HG02678 (cell line): ENCODE data around the gene PINK1.
"Not testable (repeated sequence)": the region's sequence is repeated elsewhere in the genome, so short reads cannot be mapped to it uniquely, and the experiment has no call there.

Experiments
- ATAC-seq: cut with Tn5 transposase; IDR thresholded peaks from one replicate; pipeline ENCODE4 v1.9.1; 2021; ENCODE audit warnings: mild to moderate bottlenecking, moderate library complexity; ENCODE audit not compliant: unreplicated experiment

PINK1 gene

DNA sequence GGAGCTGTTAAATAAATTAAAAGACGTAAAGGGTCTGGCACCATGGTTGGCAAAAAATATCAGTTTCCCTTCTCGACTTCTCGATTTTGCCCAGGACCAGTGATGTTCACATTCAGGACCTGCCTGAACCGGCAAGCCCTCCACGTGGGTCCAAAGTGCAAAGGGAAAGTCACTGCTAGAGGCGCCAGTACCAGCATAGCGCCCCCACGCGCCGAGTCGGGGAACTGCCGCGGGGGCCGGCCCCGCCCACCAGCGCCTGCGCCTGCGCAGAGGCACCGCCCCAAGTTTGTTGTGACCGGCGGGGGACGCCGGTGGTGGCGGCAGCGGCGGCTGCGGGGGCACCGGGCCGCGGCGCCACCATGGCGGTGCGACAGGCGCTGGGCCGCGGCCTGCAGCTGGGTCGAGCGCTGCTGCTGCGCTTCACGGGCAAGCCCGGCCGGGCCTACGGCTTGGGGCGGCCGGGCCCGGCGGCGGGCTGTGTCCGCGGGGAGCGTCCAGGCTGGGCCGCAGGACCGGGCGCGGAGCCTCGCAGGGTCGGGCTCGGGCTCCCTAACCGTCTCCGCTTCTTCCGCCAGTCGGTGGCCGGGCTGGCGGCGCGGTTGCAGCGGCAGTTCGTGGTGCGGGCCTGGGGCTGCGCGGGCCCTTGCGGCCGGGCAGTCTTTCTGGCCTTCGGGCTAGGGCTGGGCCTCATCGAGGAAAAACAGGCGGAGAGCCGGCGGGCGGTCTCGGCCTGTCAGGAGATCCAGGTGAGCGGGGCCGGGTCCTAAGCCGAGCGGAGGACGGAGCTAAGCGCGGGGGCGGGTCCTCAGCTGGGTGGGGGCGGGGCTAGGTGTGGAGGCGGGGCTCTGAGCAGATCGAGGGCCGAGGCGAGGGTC is at the start of gene PINK1:
Gene PINK1, plus strand, starts transcription at position 269 of the 875 bp plus-strand sequence. Its CDS starts 91 bp downstream, at position 360.
- ATAC-seq: peak; percentile 74

DNA sequence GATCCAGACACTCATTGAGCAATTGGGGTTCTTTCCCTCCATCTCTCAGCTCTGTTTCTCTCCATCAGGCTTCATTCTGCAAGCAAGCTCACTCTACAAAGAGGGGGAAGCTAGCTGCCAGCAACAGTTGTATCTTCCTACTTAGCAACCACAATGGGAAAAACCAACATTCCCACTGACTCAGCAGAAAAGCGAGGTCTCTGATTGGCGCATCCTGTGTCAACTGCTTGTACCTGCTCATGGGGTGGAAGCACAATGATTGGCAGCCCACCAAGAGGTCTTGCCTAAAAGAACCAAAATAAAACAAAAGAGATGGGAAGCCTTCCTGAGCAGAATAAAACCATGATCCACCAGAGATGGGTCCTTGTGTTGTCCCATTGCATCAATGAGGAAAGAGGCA is 48.4 kb upstream of the PINK1 start:
- no peak for ATAC-seq

DNA sequence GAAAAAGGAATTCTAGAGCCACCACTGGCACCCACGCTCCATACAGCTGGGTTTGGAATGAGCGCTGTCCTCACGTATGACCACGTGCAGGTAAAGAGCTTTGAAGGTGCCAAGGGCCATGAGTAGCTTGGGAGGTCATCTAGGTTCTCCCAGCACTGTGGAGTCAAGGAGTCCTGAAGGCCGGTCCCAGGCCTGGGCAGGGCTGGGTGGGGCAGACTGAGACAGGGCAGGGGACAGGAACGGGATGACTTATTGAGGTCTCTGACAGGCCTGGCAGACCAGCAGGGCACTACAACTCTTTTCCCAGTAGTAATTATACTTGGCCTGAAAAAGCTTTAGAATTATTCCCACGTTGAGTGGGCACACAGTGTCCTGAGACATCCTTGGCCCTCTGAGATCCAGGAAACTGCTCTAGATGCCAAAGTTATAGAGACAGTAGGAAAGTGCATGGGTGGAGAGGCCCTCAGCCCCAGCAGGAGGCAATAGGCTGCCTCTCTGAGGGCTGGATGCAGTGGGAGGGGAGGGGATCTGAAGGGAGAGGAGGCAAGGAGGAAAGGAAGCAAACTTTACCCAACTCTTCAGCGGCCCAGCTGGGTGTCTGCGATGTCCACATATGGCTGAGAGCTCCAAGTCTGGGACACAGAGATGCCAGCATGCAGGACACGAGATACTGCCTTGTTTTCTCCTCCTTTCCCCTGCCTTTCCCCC is 46.2 kb upstream of the PINK1 start:
- no peak for ATAC-seq

- ATAC-seq: no peak
Observed at GRCh38 chr1:20587661-20588053, 45.6 kb upstream of the PINK1 start.

- ATAC-seq: no peak
Observed at GRCh38 chr1:20588634-20589225, 44.5 kb upstream of the PINK1 start, which contains the start of gene CDA. Gene CDA (plus strand): TSS chr1:20589097. CDS start chr1:20589130, 33 bp downstream.

GRCh38 chr1:20589331-20590278 is 43.7 kb upstream of the PINK1 start:
- no peak for ATAC-seq

- no peak for ATAC-seq
Observed at GRCh38 chr1:20590306-20590777, 42.9 kb upstream of the PINK1 start.

DNA sequence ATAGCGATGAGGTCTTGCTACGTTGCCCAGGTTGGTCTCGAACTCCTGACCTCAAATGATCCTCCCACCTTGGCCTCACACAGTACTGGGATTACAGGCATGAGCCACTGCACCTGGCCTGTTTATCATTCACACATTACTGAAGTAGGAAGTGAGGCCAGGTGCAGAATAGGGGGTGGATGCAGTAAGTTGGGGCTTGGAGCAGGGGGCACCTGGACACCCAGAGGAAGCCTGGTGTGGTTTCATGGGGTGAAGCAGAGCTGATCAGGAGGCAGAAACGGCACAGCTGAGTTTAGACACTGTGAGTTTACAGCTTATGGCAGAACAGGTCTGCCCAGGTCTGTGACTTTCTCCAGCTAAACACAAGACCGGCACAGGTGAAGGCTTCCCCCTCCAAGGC is 39.5 kb upstream of the PINK1 start:
- ATAC-seq: no peak

DNA sequence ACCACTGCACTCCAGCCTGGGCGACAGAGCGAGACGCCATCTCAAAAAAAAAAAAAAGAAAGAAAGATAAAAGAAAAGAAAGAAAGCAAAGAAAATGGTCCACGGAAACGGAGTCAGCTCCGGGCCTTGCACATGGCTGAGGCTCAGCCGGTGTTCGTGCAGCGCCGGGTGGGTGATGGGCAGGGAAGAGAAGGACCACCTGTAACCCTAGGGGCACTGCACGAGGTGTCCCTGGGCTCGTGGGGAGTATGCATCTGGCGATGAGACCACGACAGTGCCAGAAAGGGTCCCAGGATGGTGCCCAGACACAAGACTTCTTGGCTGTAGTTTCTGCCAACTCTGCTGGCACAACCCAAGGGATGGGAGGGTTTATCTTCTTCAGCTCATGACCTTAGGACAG is 38.5 kb upstream of the PINK1 start:
- ATAC-seq: no peak

DNA sequence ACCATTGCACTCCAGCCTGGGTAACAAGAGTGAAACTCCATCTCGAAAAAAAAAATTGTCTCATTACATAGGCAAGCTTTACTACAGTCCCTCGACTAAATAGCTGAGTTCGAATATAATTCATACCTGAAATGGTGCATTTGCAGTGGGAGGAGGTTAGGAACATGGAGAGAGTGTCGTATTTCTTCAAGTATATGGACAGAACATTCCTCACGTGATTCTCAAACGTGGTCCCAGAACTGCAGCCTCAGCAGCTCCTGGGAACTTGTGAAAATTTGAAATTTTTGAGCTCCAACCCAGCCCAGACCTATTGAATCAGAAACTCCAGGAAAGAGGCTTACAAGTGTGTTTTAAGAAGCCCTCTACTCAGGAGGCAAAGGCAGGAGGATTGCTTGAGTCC is 37.2 kb upstream of the PINK1 start:
- ATAC-seq: no peak

DNA sequence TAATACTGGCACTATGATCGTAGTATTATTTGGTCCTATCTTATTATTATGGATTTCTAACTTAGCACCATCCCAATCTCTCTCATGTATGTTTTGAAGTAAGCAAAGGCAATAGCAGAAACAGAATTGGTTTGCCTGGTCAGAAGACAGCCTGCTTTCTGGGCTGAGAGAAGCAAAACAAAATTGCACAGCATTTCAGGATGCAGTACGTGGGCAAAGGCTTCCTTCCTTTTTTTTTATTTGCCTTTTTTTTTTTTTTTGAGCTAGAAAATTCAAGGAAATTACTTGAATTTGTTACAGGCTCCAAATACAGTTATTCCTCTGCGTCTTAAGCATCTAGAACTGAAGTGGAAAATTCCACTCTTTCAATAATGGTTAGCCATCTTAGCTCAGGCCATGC is 35.6 kb upstream of the PINK1 start:
- ATAC-seq: no peak

- no peak for ATAC-seq
Observed at GRCh38 chr1:20600156-20600555, 33.1 kb upstream of the PINK1 start.

GRCh38 chr1:20601129-20601825 is 32.0 kb upstream of the PINK1 start:
- ATAC-seq: no peak

GRCh38 chr1:20602851-20603450 is 30.3 kb upstream of the PINK1 start:
- ATAC-seq: no peak

- ATAC-seq: no peak
Observed at GRCh38 chr1:20603504-20604464, 29.5 kb upstream of the PINK1 start.

DNA sequence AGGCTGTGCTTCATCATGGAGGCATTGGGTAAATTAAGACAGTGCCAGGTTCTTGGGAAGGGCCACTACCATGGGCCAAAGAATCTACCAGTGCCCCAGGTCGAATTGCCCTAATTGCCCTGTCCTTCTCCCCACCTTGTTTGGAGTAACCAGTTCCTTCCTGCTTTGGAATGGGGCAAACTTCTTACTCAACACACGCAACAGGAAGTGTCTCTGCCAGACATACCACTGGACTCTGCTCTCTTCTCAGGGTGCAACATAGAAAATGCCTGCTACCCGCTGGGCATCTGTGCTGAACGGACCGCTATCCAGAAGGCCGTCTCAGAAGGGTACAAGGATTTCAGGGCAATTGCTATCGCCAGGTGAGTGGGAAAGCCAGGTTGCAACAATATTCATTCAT is 28.6 kb upstream of the PINK1 start:
- no peak for ATAC-seq

- ATAC-seq: not testable (repeated sequence)
Observed at GRCh38 chr1:20606801-20607570, 26.3 kb upstream of the PINK1 start.

DNA sequence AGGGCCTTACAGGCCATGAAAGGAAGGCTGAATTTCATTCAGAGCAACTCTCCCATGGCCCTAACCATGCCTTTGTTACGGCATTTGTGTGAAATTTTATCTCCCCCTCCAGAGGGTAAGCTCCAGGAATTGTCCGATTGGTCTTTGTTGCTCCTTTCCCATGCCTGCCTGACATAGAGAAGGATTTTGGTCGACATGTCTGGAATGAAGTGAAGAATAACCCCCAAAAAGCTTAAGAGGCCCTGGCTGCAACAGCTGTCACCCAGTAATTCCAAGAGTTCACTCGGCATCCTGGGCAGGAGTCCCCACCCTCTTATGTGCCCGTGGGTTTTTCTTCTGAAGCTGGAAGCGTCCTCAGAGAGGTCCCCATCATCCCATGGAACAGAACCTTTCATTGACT is 23.7 kb upstream of the PINK1 start:
- no peak for ATAC-seq
